GM21515 (cell line): ENCODE data around the gene KCNJ3.

ENCODE experiments used
- ATAC-seq: cut with Tn5 transposase; IDR thresholded peaks from one replicate; pipeline ENCODE4 v1.9.1; 2021; ENCODE audit not compliant: unreplicated experiment

KCNJ3 gene

GRCh38 chr2:154698296-154698720 lies at the start of gene KCNJ3:
TSS of gene KCNJ3 (plus strand) at chr2:154698695. CDS start at chr2:154698776, 81 bp downstream.
- ATAC-seq: no peak

DNA sequence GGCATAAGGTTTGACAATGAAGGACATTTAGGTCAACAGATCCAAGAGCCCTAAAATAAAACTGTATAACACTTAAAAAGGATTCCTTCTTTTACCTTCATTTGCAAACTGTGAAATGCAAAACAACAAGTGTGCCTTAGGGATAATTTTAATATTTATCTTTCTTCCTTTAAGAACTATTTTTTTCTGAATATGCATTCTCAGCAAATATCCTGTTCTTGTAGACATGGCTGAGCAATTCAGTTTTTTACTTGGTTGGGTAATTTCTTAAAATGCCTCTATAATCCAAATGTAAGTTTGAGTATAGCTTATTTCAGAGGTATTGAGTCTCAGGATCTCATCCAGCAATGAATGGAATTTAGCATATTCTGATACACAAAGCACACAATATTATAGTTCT lies 43.0 kb upstream of the KCNJ3 start:
- no peak for ATAC-seq

GRCh38 chr2:154658854-154659253 lies 39.6 kb upstream of the KCNJ3 start:
- ATAC-seq: no peak

DNA sequence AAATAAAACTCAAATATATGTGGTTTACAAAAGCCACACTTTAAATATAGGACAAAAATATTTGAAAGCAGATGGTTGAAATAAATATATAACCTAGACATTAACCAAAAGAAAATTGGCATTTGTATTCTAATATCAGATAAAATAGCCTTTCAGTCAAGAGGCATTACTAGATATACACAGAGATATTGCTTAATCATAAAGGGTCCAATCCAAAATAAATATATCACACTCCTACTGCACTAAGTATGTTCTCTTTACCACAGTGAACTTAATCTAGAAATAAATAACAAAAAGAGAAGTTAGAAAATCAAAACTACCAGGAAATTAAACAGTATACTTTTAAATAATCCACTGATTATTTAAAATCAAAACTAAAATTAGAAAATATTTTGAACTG lies 34.2 kb upstream of the KCNJ3 start:
- ATAC-seq: no peak

DNA sequence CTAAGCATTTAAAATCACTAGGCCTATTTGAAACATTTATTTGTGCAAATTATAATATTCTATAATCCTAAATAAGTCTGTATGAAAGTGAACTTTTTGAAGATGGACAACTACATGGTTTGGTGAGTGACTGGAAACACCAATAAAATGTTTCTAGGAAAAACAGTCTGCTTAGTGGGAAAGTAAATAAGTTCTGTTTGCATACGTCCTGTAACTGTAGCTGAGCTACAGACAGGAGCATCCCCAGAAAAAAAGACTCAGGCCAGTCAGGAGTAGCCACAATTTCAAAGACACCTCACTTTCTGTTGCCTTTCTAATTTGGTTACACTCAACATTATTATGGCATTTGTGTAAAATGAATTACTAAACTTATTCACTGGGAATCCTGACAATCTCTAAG lies 28.4 kb upstream of the KCNJ3 start:
- ATAC-seq: no peak

DNA sequence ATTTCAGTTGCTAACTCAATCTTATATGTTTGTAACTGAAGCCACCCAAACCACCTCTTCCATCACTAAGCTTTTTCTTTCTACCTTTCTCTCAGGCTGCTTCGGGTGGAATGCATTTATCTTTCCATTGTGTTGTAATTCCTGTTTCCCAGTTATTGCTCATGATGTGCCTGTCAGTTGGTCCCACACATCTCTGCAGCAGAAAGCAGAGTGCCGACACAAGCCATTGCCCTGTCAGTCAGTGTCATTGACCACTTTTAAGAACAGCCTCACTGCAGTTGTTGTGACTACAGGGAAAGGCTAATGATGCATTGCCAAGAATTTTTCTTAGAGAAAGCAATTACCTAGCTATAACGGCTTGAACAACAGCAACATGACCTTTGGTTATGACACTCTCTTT lies 24.8 kb upstream of the KCNJ3 start:
- no peak for ATAC-seq

GRCh38 chr2:154677401-154677800 lies 21.1 kb upstream of the KCNJ3 start:
- no peak for ATAC-seq

GRCh38 chr2:154681741-154682140 lies 16.8 kb upstream of the KCNJ3 start:
- no peak for ATAC-seq

DNA sequence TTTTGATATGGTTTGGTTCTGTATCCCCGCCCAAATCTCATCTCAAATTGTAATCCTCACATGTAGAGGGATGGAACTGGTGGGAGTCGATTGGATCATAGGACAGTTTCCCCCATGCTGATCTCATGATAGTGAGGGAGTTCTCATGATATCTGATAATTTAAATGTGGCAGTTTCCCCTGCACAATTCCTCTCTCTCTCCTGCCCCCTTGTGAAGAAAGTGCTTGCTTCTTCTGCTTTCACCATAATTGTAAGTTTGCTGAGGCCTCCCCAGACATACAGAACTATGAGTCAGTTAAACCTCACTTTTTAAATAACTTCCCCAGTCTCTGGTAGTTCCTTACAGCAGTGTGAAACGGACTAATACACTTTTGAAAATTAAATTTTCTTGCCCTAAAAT lies 12.3 kb upstream of the KCNJ3 start:
- no peak for ATAC-seq

- ATAC-seq: no peak
Measured at GRCh38 chr2:154688373-154688772, 10.1 kb upstream of the KCNJ3 start.

DNA sequence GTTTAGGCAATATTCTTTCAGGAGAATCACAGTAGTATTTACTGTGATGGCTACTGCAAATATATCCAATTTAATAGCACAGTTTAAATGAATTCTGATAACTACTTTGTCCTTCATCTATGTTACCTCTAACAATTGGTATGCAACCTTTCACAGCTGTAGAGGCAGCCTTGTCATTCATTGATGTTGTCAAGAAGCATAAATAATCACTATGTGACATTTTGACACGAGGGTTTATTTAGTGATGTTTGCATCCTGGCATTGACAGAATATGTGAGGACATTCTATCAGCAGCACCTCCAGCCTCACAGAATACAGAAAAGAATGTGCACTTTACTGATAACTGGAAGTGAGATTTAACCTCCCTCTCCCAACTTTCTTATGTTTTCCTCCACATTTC lies 9.3 kb upstream of the KCNJ3 start:
- no peak for ATAC-seq

GRCh38 chr2:154692927-154693326 lies 5.6 kb upstream of the KCNJ3 start:
- no peak for ATAC-seq

GRCh38 chr2:154693741-154694340 lies 4.7 kb upstream of the KCNJ3 start:
- ATAC-seq: no peak

DNA sequence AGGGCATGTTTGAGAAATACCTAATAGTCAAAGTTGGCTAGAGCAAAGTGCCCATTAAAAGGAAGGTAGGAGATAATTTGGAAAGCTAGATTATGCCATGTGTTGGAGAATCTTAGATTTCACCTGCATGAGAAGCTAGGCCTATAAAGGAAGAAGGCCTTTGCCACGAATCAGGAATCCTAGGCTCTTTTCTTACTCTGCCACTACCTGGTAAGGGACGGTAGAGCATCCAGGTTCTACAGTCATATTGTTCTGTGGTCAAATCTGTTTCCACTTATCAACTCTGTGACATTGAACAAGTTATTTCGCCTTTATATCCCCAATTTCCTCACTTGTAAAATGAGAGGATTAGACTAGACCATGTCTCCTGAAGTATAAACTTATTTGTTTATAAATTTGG lies 3.6 kb upstream of the KCNJ3 start:
- no peak for ATAC-seq

GRCh38 chr2:154696369-154696768 lies 2.1 kb upstream of the KCNJ3 start:
- no peak for ATAC-seq

GRCh38 chr2:154696810-154697417 lies 1.6 kb upstream of the KCNJ3 start:
- ATAC-seq: no peak

- no peak for ATAC-seq
Measured at GRCh38 chr2:154697418-154698252, 860 bp upstream of the KCNJ3 start.

DNA sequence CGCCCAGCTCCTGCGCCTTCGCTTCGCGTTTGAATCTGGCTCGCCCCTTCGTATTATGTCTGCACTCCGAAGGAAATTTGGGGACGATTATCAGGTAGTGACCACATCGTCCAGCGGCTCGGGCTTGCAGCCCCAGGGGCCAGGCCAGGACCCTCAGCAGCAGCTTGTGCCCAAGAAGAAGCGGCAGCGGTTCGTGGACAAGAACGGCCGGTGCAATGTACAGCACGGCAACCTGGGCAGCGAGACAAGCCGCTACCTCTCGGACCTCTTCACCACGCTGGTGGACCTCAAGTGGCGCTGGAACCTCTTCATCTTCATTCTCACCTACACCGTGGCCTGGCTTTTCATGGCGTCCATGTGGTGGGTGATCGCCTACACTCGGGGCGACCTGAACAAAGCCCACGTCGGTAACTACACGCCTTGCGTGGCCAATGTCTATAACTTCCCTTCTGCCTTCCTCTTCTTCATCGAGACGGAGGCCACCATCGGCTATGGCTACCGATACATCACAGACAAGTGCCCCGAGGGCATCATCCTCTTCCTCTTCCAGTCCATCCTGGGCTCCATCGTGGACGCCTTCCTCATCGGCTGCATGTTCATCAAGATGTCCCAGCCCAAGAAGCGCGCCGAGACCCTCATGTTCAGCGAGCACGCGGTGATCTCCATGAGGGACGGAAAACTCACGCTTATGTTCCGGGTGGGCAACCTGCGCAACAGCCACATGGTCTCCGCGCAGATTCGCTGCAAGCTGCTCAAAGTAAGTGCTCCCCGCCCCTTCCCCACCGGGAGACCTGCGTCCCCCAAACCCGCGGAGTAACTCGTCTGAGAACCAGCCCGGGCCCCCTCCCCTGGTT lies 453 bp downstream of the KCNJ3 start:
- no peak for ATAC-seq

DNA sequence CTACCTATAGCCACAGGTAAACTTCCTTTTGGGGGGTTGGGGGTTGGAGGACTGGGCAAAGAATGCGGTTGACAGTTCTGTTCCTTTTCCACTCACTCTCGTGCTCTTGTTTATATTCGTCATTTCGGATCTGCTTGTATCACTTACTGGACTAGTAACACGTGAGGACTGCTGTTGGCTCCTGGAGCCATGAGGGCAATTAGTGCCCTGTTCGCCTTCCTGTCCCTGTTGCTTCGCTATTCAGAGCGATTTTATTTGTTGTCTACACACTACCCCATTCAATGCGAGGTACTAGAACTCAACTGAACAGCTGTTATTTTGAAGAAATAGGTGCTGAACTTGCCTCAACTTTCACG lies 1.1 kb downstream of the KCNJ3 start:
- ATAC-seq: no peak

GRCh38 chr2:154700136-154700535 lies 1.6 kb downstream of the KCNJ3 start:
- no peak for ATAC-seq

- no peak for ATAC-seq
Measured at GRCh38 chr2:154704991-154705390, 6.5 kb downstream of the KCNJ3 start.
